GM04503 (cell line): Measurements from ENCODE around the gene PRKACA.

ENCODE experiments used
- DNase-seq: peaks from one replicate; pipeline ENCODE4 v3.0.0-alpha.2; 2012; ENCODE audit warnings: low read depth

The PRKACA gene

GRCh38 chr19:14091813-14092462 is 25.6 kb downstream of the PRKACA start:
- DNase-seq = no peak

GRCh38 chr19:14091081-14091812 is 26.3 kb downstream of the PRKACA start:
- no peak for DNase-seq

- DNase-seq = no peak
These were observed 27.0 kb downstream of the PRKACA start, which contains the start of gene SAMD1 for GRCh38 chr19:14090509-14091080. TSS of gene SAMD1 (minus strand) at chr19:14090751.

- DNase-seq = no peak
These were observed 27.7 kb downstream of the PRKACA start for GRCh38 chr19:14089662-14090508.

DNA sequence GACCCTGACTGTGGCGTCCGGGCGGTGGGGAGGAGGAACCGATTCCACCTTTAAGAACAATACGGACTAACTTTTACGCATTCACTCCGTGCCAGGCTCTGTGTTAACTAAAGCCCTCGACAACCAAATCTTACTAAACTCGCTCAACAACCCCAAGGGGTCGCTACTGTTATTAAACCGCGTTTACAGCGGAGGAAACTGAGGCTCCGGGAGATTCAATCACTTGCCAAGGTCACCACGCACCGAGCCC is 28.2 kb downstream of the PRKACA start:
- DNase-seq = no peak

DNA sequence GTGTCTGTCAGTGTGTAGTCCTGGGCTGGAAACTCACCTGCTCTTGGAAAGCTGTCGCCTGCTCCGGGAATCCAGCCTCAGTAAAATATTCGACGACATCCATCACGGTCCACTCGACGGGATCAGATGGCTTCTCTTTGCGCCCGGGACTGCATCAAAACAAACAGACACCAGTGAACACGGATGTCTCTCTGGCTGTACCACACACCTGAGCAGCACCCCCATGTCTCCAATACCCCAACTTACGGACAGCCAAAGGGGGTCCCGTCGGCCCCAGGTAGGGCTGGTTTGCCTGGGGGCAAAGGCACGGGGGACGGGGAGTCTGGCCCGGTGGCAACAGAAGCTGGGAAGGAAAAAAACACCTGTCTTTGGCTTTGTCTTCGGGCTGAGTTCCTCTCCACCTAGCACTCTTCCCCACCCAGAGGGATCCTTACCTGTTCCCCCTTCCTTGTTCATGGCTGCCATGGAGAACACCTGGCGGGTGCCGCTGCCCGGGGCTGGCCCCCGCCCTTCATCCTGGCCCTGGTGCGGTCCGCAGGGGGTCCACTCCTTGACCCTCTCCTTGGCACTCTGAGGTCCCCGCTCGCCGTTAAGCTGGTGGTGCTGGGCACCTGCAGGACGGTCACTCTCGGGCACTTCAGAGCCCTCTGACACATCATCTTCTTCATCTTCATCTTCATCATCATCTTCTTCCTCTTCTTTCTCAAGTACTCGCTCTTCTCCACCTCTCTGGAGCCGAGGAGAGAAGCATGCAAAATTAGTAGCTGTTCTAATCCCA is 28.7 kb downstream of the PRKACA start:
- DNase-seq = no peak

- DNase-seq = no peak
These were observed 31.5 kb downstream of the PRKACA start for GRCh38 chr19:14086098-14086497.

DNA sequence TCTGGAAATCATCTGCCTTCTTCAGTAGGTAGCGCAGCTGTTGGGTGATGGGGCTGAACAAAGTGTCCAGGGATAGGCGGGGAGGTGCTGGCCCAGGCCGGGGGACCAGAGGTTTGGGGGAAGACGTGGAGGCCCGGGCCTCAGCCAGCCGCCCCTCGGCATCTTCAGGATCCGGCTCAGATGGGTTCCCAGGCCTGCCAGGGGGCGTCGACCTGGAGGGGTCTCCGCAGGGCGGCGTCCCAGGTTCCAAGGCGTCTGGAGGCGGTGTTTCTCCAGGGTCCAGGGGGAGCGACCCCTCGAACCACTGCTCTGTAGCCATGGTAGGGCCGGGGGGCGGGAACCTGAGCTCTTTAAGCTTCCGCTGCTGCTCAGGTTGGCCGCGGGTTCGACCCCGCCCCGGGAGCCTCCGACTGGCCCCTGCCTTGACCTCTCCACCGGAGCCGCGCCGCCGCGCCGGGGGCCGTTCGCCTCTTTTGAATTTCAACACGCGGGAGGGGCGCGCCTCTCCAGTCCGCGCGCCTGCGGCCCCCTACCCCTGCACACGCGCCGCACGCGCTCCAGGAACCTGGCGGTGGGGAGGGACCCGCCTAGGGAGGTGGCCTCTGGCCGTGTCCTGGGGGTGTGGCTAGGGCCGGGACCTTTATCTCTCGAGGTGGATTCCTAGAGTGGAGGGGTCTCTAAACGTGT is 32.1 kb downstream of the PRKACA start, which contains the start of gene C19orf67:
Gene C19orf67, minus strand, starts transcription at position 475 of the 687 bp plus-strand sequence. Its CDS starts 156 bp downstream, at position 319.
- DNase-seq = no peak

GRCh38 chr19:14082675-14082960 is 34.9 kb downstream of the PRKACA start:
- DNase-seq = no peak

GRCh38 chr19:14081797-14082674 is 35.5 kb downstream of the PRKACA start:
- no peak for DNase-seq

DNA sequence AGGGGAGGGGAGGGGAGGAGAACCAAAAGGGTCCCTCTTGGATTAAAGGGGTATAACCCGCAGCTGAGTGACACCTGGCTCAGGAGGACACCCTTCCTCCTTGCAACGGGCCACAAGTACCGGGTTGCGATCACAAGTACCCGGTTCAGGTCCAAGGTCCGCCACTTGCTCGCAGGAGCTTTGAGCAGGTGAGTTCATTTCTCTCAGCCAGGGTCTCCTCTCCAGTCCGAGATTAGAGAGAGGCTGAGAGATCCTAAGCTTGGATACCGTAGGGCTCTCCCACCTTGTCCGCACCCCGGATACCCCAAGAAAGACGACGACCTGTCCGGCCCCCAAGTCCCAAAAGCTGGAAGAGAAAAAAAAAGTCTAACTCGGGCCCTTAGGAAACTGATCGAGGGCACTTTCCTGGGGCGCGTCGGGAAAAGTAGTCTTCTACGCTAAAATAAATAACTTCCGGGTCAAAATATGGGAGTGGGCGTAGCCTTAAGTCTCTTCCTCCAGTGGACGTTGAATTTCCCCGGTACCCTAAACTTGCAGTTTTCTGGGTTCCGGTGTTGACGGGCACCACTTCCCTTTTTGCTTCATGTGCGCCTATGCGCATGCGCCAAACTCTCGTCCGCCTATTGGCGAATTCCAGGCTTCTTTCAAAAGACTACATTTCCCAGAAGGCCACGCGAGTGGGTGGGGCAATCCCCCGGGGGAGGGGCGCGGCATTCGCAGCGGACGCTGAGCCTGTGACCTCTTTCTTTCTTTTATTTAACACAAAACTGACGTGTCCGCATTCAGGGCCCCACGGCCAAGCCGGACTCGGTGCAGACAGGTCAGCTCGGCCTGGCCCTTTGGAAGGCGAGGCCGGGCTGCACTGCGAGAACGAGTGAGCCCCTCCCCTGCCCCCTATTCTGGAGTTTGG is 36.4 kb downstream of the PRKACA start:
- peak; percentile 97 for DNase-seq

GRCh38 chr19:14078411-14078810 is 39.2 kb downstream of the PRKACA start:
- DNase-seq = no peak

GRCh38 chr19:14073925-14074838 is 43.4 kb downstream of the PRKACA start:
- DNase-seq = no peak

DNA sequence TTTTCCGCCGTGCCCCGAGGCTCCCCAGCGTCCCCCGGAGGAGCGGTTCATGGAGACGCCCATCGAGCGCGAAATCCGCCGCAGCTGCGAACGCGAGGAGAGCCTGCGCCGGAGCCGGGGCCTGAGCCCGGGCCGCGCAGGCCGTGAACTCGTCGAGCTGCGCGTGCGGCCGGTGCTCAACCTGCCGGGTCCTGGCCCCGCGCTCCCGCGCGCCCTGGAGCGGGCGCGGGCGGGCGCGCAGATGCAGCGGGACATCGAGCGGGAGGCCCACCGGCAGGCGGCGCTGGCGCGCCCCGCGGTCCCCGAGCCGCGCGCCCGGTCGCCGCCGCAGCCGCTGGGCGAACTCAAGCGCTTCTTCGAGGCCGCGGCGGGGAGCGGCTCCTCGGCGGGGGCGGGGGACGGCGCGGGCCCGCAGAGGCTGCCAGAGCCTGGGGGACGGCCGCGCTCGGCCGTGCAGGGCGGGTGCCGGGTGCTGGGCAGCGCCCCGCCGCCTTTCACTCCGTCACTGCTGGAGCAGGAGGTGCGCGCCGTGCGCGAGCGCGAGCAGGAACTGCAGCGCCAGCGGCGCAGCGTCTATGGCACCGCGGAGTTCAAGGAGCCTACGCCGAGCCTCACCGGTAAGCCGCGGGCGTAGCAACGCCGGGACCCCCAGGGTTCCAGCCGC is 44.2 kb downstream of the PRKACA start:
- no peak for DNase-seq

- DNase-seq = no peak
These were observed 44.9 kb downstream of the PRKACA start, which contains the start of gene MISP3 for GRCh38 chr19:14072535-14073260. TSS of gene MISP3 (plus strand) at chr19:14072786. CDS start at chr19:14073310, 524 bp downstream.

DNA sequence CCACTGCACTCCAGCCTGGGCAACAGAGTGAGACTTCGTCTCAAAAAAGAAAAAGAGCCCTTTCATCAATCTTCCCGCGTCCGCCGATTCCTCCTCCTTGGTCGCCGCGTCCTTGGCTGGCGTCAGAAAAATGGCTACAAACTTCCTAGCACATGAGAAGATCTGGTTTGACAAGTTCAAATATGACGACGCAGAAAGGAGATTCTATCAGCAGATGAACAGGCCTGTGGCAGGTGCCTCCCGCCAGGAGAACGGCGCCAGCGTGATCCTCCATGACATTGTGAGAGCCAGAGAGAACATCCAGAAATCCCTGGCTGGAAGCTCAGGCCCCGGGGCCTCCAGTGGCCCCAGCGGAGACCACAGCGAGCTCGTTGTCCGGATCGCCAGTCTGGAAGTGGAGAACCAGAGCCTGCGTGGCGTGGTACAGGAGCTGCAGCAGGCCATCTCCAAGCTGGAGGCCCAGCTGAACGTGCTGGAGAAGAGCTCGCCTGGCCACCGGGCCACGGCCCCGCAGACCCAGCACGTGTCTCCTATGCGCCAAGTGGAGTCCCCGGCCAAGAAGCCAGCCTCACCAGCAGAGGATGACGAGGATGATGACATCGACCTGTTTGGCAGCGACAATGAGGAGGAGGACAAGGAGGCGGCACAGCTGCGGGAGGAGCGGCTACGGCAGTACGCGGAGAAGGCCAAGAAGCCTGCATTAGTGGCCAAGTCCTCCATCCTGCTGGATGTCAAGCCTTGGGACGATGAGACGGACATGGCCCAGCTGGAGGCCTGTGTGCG is 47.1 kb downstream of the PRKACA start:
- DNase-seq = no peak
